ENCODE data around the gene HHIPL1.

DNA sequence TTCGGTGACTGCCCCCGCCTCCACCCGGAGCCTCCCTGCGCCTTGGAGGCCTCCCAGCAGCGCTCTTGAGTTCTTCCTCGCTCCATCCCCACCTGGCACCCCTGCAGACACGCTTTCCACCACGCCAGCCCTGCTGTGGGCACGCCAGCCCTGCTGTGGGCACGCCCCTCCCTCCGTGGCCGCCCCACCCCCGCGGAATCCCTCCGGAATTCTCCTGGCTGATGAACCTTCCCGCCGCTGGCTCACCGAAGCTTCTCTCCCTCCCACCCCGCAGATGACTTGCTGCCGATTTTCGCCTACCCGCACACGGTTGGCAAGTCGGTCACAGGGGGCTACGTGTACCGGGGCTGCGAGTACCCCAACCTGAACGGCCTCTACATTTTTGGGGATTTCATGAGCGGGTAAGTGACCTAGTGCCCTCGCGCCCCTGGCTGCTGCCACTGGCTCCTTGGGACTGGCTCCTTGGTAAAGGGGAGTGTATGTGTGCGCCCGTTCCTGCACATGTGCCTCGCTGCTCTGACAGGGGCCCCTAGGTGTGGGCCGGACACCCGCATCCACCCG is 15.2 kb downstream of the HHIPL1 start:
- TF ChIP-seq CTCF (IDR thresholded peaks at IDR 0.05; ENCODE audit: insufficient read depth, low read length, poor library complexity, severe bottlenecking) (no peak), EZH2phosphoT487 (conservative IDR thresholded peaks at IDR 0.05; ENCODE audit: low read length) (no peak)
